B cell (primary cell): ENCODE results near the gene SH3RF3. TPM values are rescaled to one million over a fixed set of nuclear protein-coding genes. Genes with fewer than 3 reads are reported as not detected.

Experiments
- ATAC-seq: fragments of 200-7000 bp; cut with Tn5 transposase; one replicate; pipeline ENCODE4 v1.10.0; 2021; ENCODE audit warnings: low read depth, mild to moderate bottlenecking, moderate number of reproducible peaks, moderate library complexity
- CTCF ChIA-PET: fragments of 350-600 bp; sonication (Branson Sonifier 250); formaldehyde crosslinking; loops from one replicate; lab custom pipeline; 2021; ENCODE audit warnings: antibody characterized with exemption, inconsistent platforms; lab: Charles Lee
- POLR2A ChIA-PET: fragments of 350-600 bp; sonication (Branson Sonifier 250); formaldehyde crosslinking; loops from one replicate; lab custom pipeline; 2021; ENCODE audit warnings: antibody characterized with exemption; lab: Charles Lee
- DNase-seq: peaks from one replicate; pipeline ENCODE4 v3.0.0; 2013
- H2AFZ ChIP-seq: 2 replicates; pipeline ENCODE4 v1.6.1; 2012; ENCODE audit warnings: mild to moderate bottlenecking, low read depth, low read length; ENCODE audit not compliant: insufficient read depth, poor library complexity, severe bottlenecking
- H3K27ac ChIP-seq, 2 donors: 1 replicate in 1 of 2; 2 replicates in 1 of 2; pipeline ENCODE4 v1.5.1; 2012 to 2013; ENCODE audit warnings: low read length in 2 of 2, mild to moderate bottlenecking in 2 of 2, moderate library complexity in 1 of 2
- H3K27me3 ChIP-seq, 4 experiments: fragments of 200-600 bp in 1 of 4; sonication (generic) in 1 of 4; replicated peaks in 1 of 4; 1 replicate in 2 of 4; 2 replicates in 2 of 4; pipeline versions ENCODE4 v1.6.1 to v1.7.0; 2013 to 2016; ENCODE audit warnings: low read length in 3 of 4, mild to moderate bottlenecking in 2 of 4, mixed read lengths in 1 of 4, moderate library complexity in 1 of 4; ENCODE audit not compliant: insufficient read depth in 4 of 4, control insufficient read depth in 3 of 4; ENCODE audit errors: control extremely low read depth in 1 of 4
- H3K36me3 ChIP-seq, 2 experiments: replicated peaks in 1 of 2; 1 replicate in 1 of 2; 2 replicates in 1 of 2; pipeline versions ENCODE4 v1.6.1 to v1.7.1; 2013; ENCODE audit warnings: low read length in 1 of 2; ENCODE audit not compliant: insufficient read depth in 2 of 2, control insufficient read depth in 1 of 2; ENCODE audit errors: control extremely low read depth in 1 of 2, extremely low read depth in 1 of 2
- H3K4me1 ChIP-seq, 2 donors: fragments of 200-600 bp in 1 of 2; sonication (generic) in 1 of 2; 1 replicate in 1 of 2; 2 replicates in 1 of 2; pipeline versions ENCODE4 v1.5.1 to v1.6.1; 2013 to 2017; ENCODE audit warnings: low read length in 2 of 2; ENCODE audit not compliant: control insufficient read depth in 2 of 2, insufficient read depth in 2 of 2
- H3K4me2 ChIP-seq: replicated peaks from 2 replicates; pipeline ENCODE3; 2012; ENCODE audit warnings: mild to moderate bottlenecking, low read depth, low read length; ENCODE audit not compliant: poor library complexity, severe bottlenecking
- H3K4me3 ChIP-seq, 5 experiments: fragments of 200-600 bp in 1 of 5; sonication (generic) in 1 of 5; 1 replicate in 3 of 5; 2 replicates in 2 of 5; pipeline versions ENCODE4 v1.5.1 to v1.7.0; 2011 to 2016; ENCODE audit warnings: low read length in 4 of 5, mild to moderate bottlenecking in 4 of 5, low read depth in 2 of 5, control low read depth in 1 of 5, moderate library complexity in 1 of 5; ENCODE audit not compliant: insufficient read depth in 1 of 5; ENCODE audit errors: control extremely low read depth in 1 of 5, extremely low read depth in 1 of 5
- H3K79me2 ChIP-seq: fragments of 200-600 bp; sonication (generic); one replicate; pipeline ENCODE4 v1.6.0; 2016; ENCODE audit warnings: low read length; ENCODE audit not compliant: control insufficient read depth, insufficient read depth
- H3K9ac ChIP-seq: fragments of 200-600 bp; sonication (generic); 2 replicates; pipeline ENCODE4 v1.6.1; 2017; ENCODE audit warnings: mild to moderate bottlenecking, low read length, moderate library complexity
- H3K9me3 ChIP-seq, 3 donors: one replicate each; pipeline versions ENCODE4 v1.6.1 to v1.7.1; 2013; ENCODE audit warnings: low read length in 2 of 3; ENCODE audit not compliant: control insufficient read depth in 2 of 3, insufficient read depth in 1 of 3; ENCODE audit errors: control extremely low read depth in 1 of 3
- H4K20me1 ChIP-seq: 2 replicates; pipeline ENCODE4 v1.6.0; 2012; ENCODE audit warnings: mild to moderate bottlenecking, low read length; ENCODE audit not compliant: insufficient read depth, control insufficient read depth, poor library complexity, severe bottlenecking
- H3K27ac Mint-ChIP-seq: one replicate; pipeline ENCODE4 v1.8.0; 2021; ENCODE audit warnings: mixed read lengths
- H3K27me3 Mint-ChIP-seq: one replicate; pipeline ENCODE4 v1.8.0; 2021; ENCODE audit warnings: mixed read lengths
- H3K4me1 Mint-ChIP-seq: one replicate; pipeline ENCODE4 v1.8.0; 2021; ENCODE audit warnings: mixed read lengths
- H3K4me3 Mint-ChIP-seq: one replicate; pipeline ENCODE4 v1.8.0; 2021; ENCODE audit warnings: mixed read lengths
- H3K9me3 Mint-ChIP-seq: one replicate; pipeline ENCODE4 v1.8.0; 2022; ENCODE audit warnings: mixed read lengths; ENCODE audit not compliant: insufficient read depth
- EZH2 ChIP-seq: IDR thresholded peaks from 2 replicates; pipeline ENCODE4 v1.6.1; 2012; ENCODE audit warnings: borderline replicate concordance, low read depth, mild to moderate bottlenecking, moderate library complexity, low read length; ENCODE audit not compliant: insufficient read depth, poor library complexity, severe bottlenecking
- WGBS: methylation state at CpG from one replicate; pipeline ENCODE4 v1.1.5; 2013; ENCODE audit warnings: missing lambda C conversion rate; ENCODE audit not compliant: insufficient coverage; 5-methylcytosine and 5-hydroxymethylcytosine counted together
- intact Hi-C: fragments of 100-400 bp; cut with micrococcal nuclease; formaldehyde crosslinking; loops from one replicate; pipeline ENCODE4 v1.10.0; 2022
- polyA plus RNA-seq: library from polyadenylated mRNA; depleted of rRNA; stranded (reverse); fragments of >200 nt; gene quantifications from 2 replicates; pipeline ENCODE4 v1.2.3, GENCODE V29; 2012
- total RNA-seq, 2 donors: library from RNA; stranded (reverse); fragments of 120-200 nt in 1 of 2; gene quantifications; 1 replicate in 1 of 2; 2 replicates in 1 of 2; pipeline versions ENCODE4 v1.2.3 to v1.2.4, GENCODE V29; 2013 to 2022
- TF ChIP-seq, protein P1 (sequence below): fragments of 200-600 bp; IDR thresholded peaks from one replicate; pipeline ENCODE4 v1.8.0; 2022; ENCODE audit warnings: antibody characterized with exemption, mild to moderate bottlenecking

SH3RF3 gene
- total and polyA plus RNA-seq, 2 donors (not counting 1 experiment from before 2014, with no cell fraction given) = 0.07 to 1.2 TPM

DNA sequence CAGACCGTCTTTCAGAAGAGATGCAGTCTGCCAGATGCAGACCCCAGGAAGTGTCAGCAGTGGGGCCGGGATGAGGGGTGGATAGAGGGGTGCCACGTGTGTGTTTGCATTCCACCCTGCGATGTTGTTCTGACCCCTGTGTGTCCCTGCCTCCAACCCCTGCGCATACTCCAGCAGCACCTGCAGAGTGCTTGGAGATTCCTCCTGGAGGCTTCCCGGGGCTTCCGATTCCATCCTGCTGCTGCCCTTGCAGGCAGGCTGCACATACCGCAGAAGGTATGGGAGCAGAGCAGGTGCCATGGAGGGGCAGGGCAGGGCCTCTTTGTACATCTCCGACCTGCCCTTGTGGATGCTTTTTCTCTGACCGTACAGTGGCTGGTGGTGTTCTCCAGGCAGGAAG is 177.2 kb downstream of the SH3RF3 start:
- no peak for ATAC-seq
- Histone ChIP-seq H3K4me2 (no peak overlapping the region), H3K4me1 (no peaks in the 10 kb centered on the region), H3K27me3 (no peaks in the 10 kb centered on the region), H3K9me3 (no peaks in the 10 kb centered on the region), H4K20me1 (no peaks in the 10 kb centered on the region), H2AFZ (no peak overlapping the region), H3K4me3 (no peak overlapping the region), H3K79me2 (no peaks in the 10 kb centered on the region), H3K27ac (no peak overlapping the region), H3K9ac (no peak overlapping the region), H3K36me3 (no peaks in the 10 kb centered on the region)
- Mint-ChIP-seq H3K27me3 (no peaks in the 10 kb centered on the region), H3K4me1 (no peaks in the 10 kb centered on the region), H3K27ac (no peak overlapping the region), H3K4me3 (no peak overlapping the region), H3K9me3 (no peaks in the 10 kb centered on the region)
- DNase-seq = no peak
- POLR2A ChIA-PET = no interaction called here
- TF ChIP-seq EZH2 = no peak
- TF ChIP-seq, protein P1, sequence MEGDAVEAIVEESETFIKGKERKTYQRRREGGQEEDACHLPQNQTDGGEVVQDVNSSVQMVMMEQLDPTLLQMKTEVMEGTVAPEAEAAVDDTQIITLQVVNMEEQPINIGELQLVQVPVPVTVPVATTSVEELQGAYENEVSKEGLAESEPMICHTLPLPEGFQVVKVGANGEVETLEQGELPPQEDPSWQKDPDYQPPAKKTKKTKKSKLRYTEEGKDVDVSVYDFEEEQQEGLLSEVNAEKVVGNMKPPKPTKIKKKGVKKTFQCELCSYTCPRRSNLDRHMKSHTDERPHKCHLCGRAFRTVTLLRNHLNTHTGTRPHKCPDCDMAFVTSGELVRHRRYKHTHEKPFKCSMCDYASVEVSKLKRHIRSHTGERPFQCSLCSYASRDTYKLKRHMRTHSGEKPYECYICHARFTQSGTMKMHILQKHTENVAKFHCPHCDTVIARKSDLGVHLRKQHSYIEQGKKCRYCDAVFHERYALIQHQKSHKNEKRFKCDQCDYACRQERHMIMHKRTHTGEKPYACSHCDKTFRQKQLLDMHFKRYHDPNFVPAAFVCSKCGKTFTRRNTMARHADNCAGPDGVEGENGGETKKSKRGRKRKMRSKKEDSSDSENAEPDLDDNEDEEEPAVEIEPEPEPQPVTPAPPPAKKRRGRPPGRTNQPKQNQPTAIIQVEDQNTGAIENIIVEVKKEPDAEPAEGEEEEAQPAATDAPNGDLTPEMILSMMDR = no peak
- intact Hi-C loops = no loop called here
- CTCF ChIA-PET = no interaction called here
- 87% methylated on average over 10 of the region's 10 CpGs for WGBS

DNA sequence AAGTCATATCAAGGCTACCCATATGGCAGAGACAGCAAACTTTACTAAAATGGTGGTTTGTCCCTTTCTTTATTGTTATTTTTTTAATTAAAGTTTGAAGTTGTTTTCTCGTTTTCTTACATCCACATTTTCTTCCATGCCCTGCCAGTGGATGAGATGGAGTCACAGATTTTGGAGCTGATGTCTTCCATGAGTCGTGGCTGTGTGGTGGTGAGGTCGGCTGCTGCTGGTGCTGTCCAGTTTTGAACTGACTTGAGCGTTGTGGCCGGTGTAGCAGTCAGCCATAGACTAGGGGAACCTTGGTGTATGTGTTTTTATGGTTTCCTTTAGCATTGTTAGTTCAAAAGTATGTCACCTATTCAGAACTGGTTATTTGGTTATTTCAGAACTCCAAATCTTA is 182.8 kb downstream of the SH3RF3 start:
- intact Hi-C loops = no loop called here
- no peak overlapping the region for H3K4me3 ChIP-seq
- no peaks in the 10 kb centered on the region for H3K4me1 ChIP-seq
- Mint-ChIP-seq H3K27ac (no peak overlapping the region), H3K4me3 (no peak overlapping the region), H3K9me3 (no peaks in the 10 kb centered on the region), H3K27me3 (no peaks in the 10 kb centered on the region), H3K4me1 (no peaks in the 10 kb centered on the region)
- CTCF ChIA-PET = no interaction called here
- WGBS = 75% methylated on average over 2 of the region's 5 CpGs
- H2AFZ ChIP-seq = no peak overlapping the region
- POLR2A ChIA-PET = no interaction called here
- ATAC-seq = no peak
- no peak for DNase-seq
- H3K27me3 ChIP-seq = no peaks in the 10 kb centered on the region
- no peaks in the 10 kb centered on the region for H4K20me1 ChIP-seq
- no peak overlapping the region for H3K27ac ChIP-seq
- H3K36me3 ChIP-seq = no peaks in the 10 kb centered on the region
- H3K4me2 ChIP-seq = no peak overlapping the region
- no peaks in the 10 kb centered on the region for H3K9me3 ChIP-seq
- TF ChIP-seq, protein P1 = no peak
- TF ChIP-seq EZH2 = no peak
- no peak overlapping the region for H3K9ac ChIP-seq
- no peaks in the 10 kb centered on the region for H3K79me2 ChIP-seq
